Osteoblast (primary cell): ENCODE measurements around the gene KRTAP16-1. TPM values are rescaled to one million over a fixed set of nuclear protein-coding genes. Genes with fewer than 3 reads are reported as not detected.

Experiments used
- DNase-seq: peaks from one replicate; pipeline ENCODE4 v3.0.0; 2011; ENCODE audit warnings: low spot score, mixed read lengths; ENCODE audit not compliant: insufficient read length; ENCODE audit errors: missing footprints
- H2AFZ ChIP-seq: 2 replicates; pipeline ENCODE4 v1.6.0; 2011; ENCODE audit warnings: mild to moderate bottlenecking, low read length
- H3K27ac ChIP-seq: 2 replicates; pipeline ENCODE4 v1.5.1; 2011; ENCODE audit warnings: mild to moderate bottlenecking, low read depth, low read length, moderate library complexity
- H3K27me3 ChIP-seq: 2 replicates; pipeline ENCODE4 v1.6.0; 2012; ENCODE audit warnings: mild to moderate bottlenecking, control low read depth, inconsistent platforms, low read length, moderate library complexity; ENCODE audit not compliant: insufficient read depth
- H3K36me3 ChIP-seq: 2 replicates; pipeline ENCODE4 v1.5.1; 2011; ENCODE audit warnings: mild to moderate bottlenecking, low read length, control low read depth, moderate library complexity; ENCODE audit not compliant: insufficient read depth
- H3K4me1 ChIP-seq: 2 replicates; pipeline ENCODE4 v1.5.1; 2011; ENCODE audit warnings: mild to moderate bottlenecking, low read length, control low read depth, moderate library complexity; ENCODE audit not compliant: insufficient read depth
- H3K4me2 ChIP-seq: 2 replicates; pipeline ENCODE4 v1.6.0; 2011; ENCODE audit warnings: mild to moderate bottlenecking, low read length; ENCODE audit not compliant: insufficient read depth
- H3K4me3 ChIP-seq: fragments of 200-600 bp; sonication (generic); 3 replicates; pipeline ENCODE4 v1.5.1; 2012; ENCODE audit warnings: mild to moderate bottlenecking, low read length, inconsistent platforms; ENCODE audit not compliant: insufficient read depth
- H3K79me2 ChIP-seq: 2 replicates; pipeline ENCODE4 v1.6.0; 2012; ENCODE audit warnings: mild to moderate bottlenecking, low read length, control low read depth, inconsistent platforms; ENCODE audit not compliant: insufficient read depth
- H3K9me3 ChIP-seq: 2 replicates; pipeline ENCODE4 v1.5.1; 2011; ENCODE audit warnings: low read depth, low read length, control low read depth
- H4K20me1 ChIP-seq: 2 replicates; pipeline ENCODE4 v1.6.0; 2012; ENCODE audit warnings: mild to moderate bottlenecking, low read length, control low read depth; ENCODE audit not compliant: insufficient read depth
- total RNA-seq: library from RNA; depleted of rRNA; stranded (reverse); fragments of >200 nt; gene quantifications from 2 replicates; pipeline ENCODE4 v1.2.3, GENCODE V29; 2012
- TF ChIP-seq, protein P1 (sequence below): IDR thresholded peaks from 2 replicates; pipeline ENCODE4 v1.5.1; 2011; ENCODE audit warnings: mild to moderate bottlenecking, low read depth, low read length, moderate library complexity; ENCODE audit errors: extremely low read depth

Gene KRTAP16-1
- total RNA-seq, 1 donor, result not detected

DNA sequence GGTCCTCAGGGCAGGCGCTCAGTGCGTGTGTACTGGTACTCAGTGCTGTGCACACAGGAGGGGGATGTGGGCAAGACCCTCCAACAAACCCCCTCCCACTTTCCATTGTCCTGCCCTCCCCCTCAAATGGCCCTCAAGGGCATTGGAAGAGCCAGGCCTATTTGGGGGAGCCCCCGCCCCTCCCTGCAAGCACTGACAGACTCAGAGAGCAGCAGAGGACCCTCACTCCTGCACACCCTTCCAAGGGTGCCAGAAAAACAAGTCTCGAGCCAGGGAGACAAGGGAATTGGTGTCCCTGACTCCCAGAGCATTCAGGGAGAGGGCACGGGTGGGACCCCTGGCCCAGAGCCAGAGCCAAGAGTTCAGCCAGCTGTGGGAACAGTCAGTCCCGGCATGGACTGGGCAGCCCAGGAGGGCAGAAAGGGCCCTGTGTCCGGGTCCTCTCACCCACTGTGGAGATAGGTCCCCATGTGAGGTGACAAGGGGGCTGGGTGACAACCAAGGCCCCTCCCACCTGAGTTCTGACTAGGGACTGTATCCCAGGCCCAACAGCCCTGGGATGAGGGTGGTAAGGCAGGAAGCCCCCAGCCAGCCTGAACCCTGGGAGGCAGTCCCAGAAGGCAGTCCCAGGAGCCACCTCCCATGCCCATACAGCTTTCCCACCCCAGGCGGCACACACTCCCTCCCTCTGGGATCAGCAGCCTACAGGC lies 18.5 kb upstream of the KRTAP16-1 start:
- peak overlapping the region; percentile 0 for H2AFZ ChIP-seq
- TF ChIP-seq, protein P1, sequence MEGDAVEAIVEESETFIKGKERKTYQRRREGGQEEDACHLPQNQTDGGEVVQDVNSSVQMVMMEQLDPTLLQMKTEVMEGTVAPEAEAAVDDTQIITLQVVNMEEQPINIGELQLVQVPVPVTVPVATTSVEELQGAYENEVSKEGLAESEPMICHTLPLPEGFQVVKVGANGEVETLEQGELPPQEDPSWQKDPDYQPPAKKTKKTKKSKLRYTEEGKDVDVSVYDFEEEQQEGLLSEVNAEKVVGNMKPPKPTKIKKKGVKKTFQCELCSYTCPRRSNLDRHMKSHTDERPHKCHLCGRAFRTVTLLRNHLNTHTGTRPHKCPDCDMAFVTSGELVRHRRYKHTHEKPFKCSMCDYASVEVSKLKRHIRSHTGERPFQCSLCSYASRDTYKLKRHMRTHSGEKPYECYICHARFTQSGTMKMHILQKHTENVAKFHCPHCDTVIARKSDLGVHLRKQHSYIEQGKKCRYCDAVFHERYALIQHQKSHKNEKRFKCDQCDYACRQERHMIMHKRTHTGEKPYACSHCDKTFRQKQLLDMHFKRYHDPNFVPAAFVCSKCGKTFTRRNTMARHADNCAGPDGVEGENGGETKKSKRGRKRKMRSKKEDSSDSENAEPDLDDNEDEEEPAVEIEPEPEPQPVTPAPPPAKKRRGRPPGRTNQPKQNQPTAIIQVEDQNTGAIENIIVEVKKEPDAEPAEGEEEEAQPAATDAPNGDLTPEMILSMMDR, result no peak
- no peaks in the 10 kb centered on the region for H3K79me2 ChIP-seq
- H3K27ac ChIP-seq, result no peak overlapping the region
- H4K20me1 ChIP-seq, result no peaks in the 10 kb centered on the region
- DNase-seq, result no peak
- no peaks in the 10 kb centered on the region for H3K36me3 ChIP-seq
- no peak overlapping the region for H3K4me3 ChIP-seq
- no peak overlapping the region for H3K4me2 ChIP-seq
- no peaks in the 10 kb centered on the region for H3K27me3 ChIP-seq
- H3K9me3 ChIP-seq, result no peaks in the 10 kb centered on the region
- H3K4me1 ChIP-seq, result no peaks in the 10 kb centered on the region

DNA sequence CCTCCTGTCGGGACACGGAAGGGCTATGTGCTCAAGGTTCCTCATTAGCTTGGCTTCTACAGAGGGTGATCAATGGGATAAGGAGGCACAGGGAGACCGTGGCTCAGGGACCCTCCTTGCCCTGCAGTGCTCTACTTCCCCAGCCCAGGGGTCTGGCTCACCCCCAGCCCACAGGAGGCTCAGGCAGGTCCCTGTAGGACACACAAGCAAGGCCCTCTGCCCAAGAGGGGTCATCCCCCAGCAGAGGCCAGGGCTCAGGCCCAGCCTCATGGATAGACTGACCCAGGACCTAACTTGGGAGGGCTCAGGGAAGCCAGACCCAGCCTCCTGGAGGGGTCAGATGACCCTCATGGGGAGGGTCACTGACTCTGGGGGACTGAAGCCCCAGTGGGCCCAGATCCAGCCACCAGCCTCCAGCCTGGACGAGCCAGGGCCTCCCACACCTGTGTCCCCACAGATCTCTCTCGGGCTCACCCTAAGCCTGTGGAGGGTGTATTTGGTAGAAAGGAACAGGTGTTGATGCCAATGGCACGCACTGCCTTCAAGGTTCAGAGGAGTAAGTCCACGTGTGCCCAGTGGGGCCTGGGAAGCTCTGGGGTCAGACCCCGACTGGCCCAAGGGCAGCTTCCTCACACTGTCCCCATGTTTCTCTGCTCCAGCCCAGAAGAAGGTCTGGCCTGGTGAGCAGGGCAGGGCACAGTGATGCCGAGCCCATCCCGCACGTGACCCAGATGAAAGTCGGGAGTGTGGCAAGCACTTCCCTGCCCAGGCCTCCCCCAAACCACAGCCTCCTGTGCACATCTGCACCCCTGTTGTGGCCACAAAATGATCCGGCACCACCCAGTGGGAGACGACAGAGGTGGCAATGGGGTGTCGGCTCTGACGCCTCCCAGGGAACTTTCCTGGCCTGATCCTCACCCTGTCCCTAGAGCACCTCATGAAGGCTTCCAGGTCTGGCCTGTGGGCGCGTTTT lies 17.4 kb upstream of the KRTAP16-1 start:
- H3K36me3 ChIP-seq, result no peaks in the 10 kb centered on the region
- H4K20me1 ChIP-seq, result no peaks in the 10 kb centered on the region
- no peak overlapping the region for H2AFZ ChIP-seq
- TF ChIP-seq, protein P1, result no peak
- no peak overlapping the region for H3K27ac ChIP-seq
- H3K4me2 ChIP-seq, result no peak overlapping the region
- H3K4me1 ChIP-seq, result no peaks in the 10 kb centered on the region
- no peak for DNase-seq
- no peaks in the 10 kb centered on the region for H3K79me2 ChIP-seq
- H3K4me3 ChIP-seq, result no peak overlapping the region
- H3K9me3 ChIP-seq, result no peaks in the 10 kb centered on the region
- H3K27me3 ChIP-seq, result no peaks in the 10 kb centered on the region

DNA sequence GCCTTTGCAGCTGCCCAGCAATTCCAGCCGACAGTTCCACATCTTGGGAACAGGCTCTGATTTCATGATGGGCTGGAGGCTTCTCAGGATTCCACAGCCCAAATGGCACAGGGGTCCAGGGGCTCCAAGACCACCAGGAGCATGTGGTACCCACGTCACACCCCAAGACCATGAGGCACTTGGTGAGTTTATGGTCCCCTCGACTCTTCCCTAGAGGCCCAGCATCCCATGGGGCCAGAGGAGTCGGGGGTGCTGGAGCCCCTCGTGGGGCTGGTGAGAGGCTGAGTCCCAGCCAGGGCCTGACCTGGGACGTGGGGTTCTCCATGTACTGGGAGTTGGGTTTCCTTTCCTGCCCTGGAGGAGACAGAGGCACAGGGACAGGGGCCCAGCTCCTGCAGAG lies 16.5 kb upstream of the KRTAP16-1 start:
- no peak overlapping the region for H3K27ac ChIP-seq
- H3K4me2 ChIP-seq, result no peak overlapping the region
- H3K27me3 ChIP-seq, result no peaks in the 10 kb centered on the region
- no peaks in the 10 kb centered on the region for H3K36me3 ChIP-seq
- DNase-seq, result no peak
- no peaks in the 10 kb centered on the region for H4K20me1 ChIP-seq
- no peaks in the 10 kb centered on the region for H3K9me3 ChIP-seq
- H3K79me2 ChIP-seq, result no peaks in the 10 kb centered on the region
- H3K4me1 ChIP-seq, result no peaks in the 10 kb centered on the region
- no peak overlapping the region for H3K4me3 ChIP-seq
- TF ChIP-seq, protein P1, result no peak
- no peak overlapping the region for H2AFZ ChIP-seq

DNA sequence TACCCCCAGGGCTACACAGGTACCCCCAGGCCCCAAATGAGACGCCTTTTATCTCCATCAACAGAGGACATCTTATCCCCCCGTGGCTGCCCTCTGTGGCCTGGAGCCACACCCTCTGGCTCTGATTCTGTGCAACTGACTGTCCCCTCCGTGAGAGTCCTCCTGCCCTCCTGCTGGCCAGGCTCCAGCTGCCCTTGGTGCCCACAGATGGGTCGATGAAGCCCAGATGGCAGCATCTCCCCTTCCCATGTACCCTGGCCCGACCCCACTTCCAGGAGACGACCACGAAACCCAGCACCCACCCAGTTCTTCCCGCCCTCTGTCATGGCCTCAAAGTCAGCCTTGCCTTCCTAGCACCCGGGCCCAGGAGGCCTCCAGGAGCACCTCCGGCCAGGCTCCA lies 16.0 kb upstream of the KRTAP16-1 start:
- no peaks in the 10 kb centered on the region for H3K27me3 ChIP-seq
- no peak overlapping the region for H3K4me2 ChIP-seq
- no peaks in the 10 kb centered on the region for H3K36me3 ChIP-seq
- TF ChIP-seq, protein P1, result no peak
- H3K4me1 ChIP-seq, result no peaks in the 10 kb centered on the region
- H3K9me3 ChIP-seq, result no peaks in the 10 kb centered on the region
- no peaks in the 10 kb centered on the region for H3K79me2 ChIP-seq
- H3K27ac ChIP-seq, result no peak overlapping the region
- no peak overlapping the region for H2AFZ ChIP-seq
- no peaks in the 10 kb centered on the region for H4K20me1 ChIP-seq
- no peak overlapping the region for H3K4me3 ChIP-seq
- DNase-seq, result no peak
